Mesendoderm (in vitro differentiated cells): ENCODE results near the gene WFDC2.

ENCODE experiments used
- DNase-seq: peaks from one replicate; pipeline ENCODE4 v3.0.0; 2013
- H2AK5ac ChIP-seq: 2 replicates; pipeline ENCODE4 v1.6.1; 2013; ENCODE audit warnings: low read length, inconsistent platforms
- H2BK120ac ChIP-seq: 2 replicates; pipeline ENCODE4 v1.6.1; 2013; ENCODE audit warnings: low read depth, mild to moderate bottlenecking, low read length, moderate library complexity, mixed read lengths
- H2BK15ac ChIP-seq: replicated peaks from 2 replicates; pipeline ENCODE4 v1.6.1; 2013; ENCODE audit warnings: low read depth, mild to moderate bottlenecking, moderate library complexity
- H2BK5ac ChIP-seq: 2 replicates; pipeline ENCODE4 v1.6.1; 2013; ENCODE audit warnings: low read length, inconsistent platforms
- H3K18ac ChIP-seq: 2 replicates; pipeline ENCODE4 v1.6.1; 2013; ENCODE audit warnings: mild to moderate bottlenecking, low read length, mixed read lengths
- H3K23ac ChIP-seq: one replicate; pipeline ENCODE4 v1.6.1; 2013; ENCODE audit warnings: low read length
- H3K27ac ChIP-seq: 2 replicates; pipeline ENCODE4 v1.5.1; 2013; ENCODE audit warnings: low read depth, mild to moderate bottlenecking, inconsistent platforms, low read length, moderate library complexity
- H3K27me3 ChIP-seq: 2 replicates; pipeline ENCODE4 v1.6.1; 2013; ENCODE audit warnings: low read length, control low read depth, mild to moderate bottlenecking, inconsistent platforms; ENCODE audit not compliant: insufficient read depth, poor library complexity
- H3K36me3 ChIP-seq: 2 replicates; pipeline ENCODE4 v1.6.1; 2013; ENCODE audit warnings: low read length, inconsistent platforms; ENCODE audit not compliant: control insufficient read depth, insufficient read depth
- H3K4ac ChIP-seq: one replicate; pipeline ENCODE4 v1.6.1; 2013; ENCODE audit warnings: low read depth, mild to moderate bottlenecking, low read length, moderate library complexity
- H3K4me1 ChIP-seq: 2 replicates; pipeline ENCODE4 v1.6.1; 2013; ENCODE audit warnings: low read depth, low read length, inconsistent platforms; ENCODE audit not compliant: control insufficient read depth
- H3K4me2 ChIP-seq: 2 replicates; pipeline ENCODE4 v1.6.1; 2013; ENCODE audit warnings: low read length
- H3K4me3 ChIP-seq: 2 replicates; pipeline ENCODE4 v1.5.1; 2013; ENCODE audit warnings: mild to moderate bottlenecking, low read length
- H3K56ac ChIP-seq: one replicate; pipeline ENCODE4 v1.6.1; 2013; ENCODE audit warnings: low read length
- H3K79me1 ChIP-seq: 2 replicates; pipeline ENCODE4 v1.6.1; 2013; ENCODE audit warnings: low read length, inconsistent platforms
- H3K79me2 ChIP-seq: 2 replicates; pipeline ENCODE4 v1.6.1; 2013; ENCODE audit warnings: mild to moderate bottlenecking, low read length; ENCODE audit not compliant: control insufficient read depth, insufficient read depth
- H3K9ac ChIP-seq: 2 replicates; pipeline ENCODE4 v1.6.1; 2013; ENCODE audit warnings: low read length, inconsistent platforms
- H4K5ac ChIP-seq: one replicate; pipeline ENCODE4 v1.6.1; 2013; ENCODE audit warnings: low read length
- H4K8ac ChIP-seq: one replicate; pipeline ENCODE4 v1.6.1; 2013; ENCODE audit warnings: low read depth, mild to moderate bottlenecking, control low read depth, low read length, moderate library complexity
- WGBS: extraction: QIAGEN DNeasy Blood & Tissue Kit; methylation state at CpG from one replicate; pipeline ENCODE4 v1.1.7; 2013; ENCODE audit warnings: low lambda C conversion rate, missing lambda C conversion rate; ENCODE audit not compliant: insufficient coverage; ENCODE audit errors: extremely low coverage; 5-methylcytosine and 5-hydroxymethylcytosine counted together
- small RNA-seq: library from polyadenylated mRNA; stranded (forward); fragments of <200 nt; extraction: miRNeasy Mini kit (QIAGEN cat#:217004); gene quantifications from one replicate; pipeline ENCODE3, GENCODE V24; 2013; ENCODE audit not compliant: insufficient read depth

Gene WFDC2

GRCh38 chr20:45523821-45524220 is 54.3 kb downstream of the WFDC2 start:
- WGBS: no CpG with 5 or more reads among the region's 1 CpG
- Histone ChIP-seq H2BK15ac (no peak overlapping the region), H3K79me1 (no peaks in the 10 kb centered on the region), H3K4me1 (no peaks in the 10 kb centered on the region), H2BK5ac (no peak overlapping the region), H2AK5ac (no peak overlapping the region), H3K27me3 (no peaks in the 10 kb centered on the region), H4K5ac (no peak overlapping the region), H4K8ac (no peak overlapping the region), H3K4me3 (no peak overlapping the region), H3K4me2 (no peak overlapping the region), H3K18ac (no peak overlapping the region), H3K4ac (no peak overlapping the region), H3K56ac (no peak overlapping the region), H3K27ac (no peak overlapping the region), H2BK120ac (no peak overlapping the region), H3K79me2 (no peaks in the 10 kb centered on the region), H3K9ac (no peak overlapping the region), H3K36me3 (no peaks in the 10 kb centered on the region), H3K23ac (no peak overlapping the region)
- no peak for DNase-seq

DNA sequence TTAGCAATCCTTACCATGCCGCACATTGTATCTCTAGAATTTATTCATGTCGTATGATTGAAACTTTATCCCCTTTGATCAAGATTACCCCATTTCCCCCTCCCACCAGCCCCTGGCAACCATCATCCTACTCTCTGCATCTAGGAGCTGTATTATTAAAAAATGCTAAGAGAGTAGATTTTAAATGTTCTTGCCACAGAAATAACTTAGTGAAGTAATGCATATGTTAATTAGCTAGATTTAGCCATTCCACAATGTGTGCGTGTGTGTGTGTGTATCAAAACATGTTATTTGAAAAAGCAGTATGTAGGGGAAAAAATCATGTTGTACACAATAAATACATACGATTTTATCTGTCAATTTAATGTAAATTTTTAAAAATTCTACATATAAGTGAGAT is 57.7 kb downstream of the WFDC2 start:
- H3K79me2 ChIP-seq: no peaks in the 10 kb centered on the region
- H3K4me2 ChIP-seq: no peak overlapping the region
- no peak overlapping the region for H3K23ac ChIP-seq
- H2BK5ac ChIP-seq: no peak overlapping the region
- no peak overlapping the region for H3K27ac ChIP-seq
- no peak overlapping the region for H3K9ac ChIP-seq
- H3K27me3 ChIP-seq: no peaks in the 10 kb centered on the region
- H2AK5ac ChIP-seq: no peak overlapping the region
- no CpG with 5 or more reads among the region's 4 CpGs for WGBS
- no peak overlapping the region for H3K4me3 ChIP-seq
- no peak overlapping the region for H2BK15ac ChIP-seq
- no peaks in the 10 kb centered on the region for H3K79me1 ChIP-seq
- no peak overlapping the region for H3K4ac ChIP-seq
- H3K36me3 ChIP-seq: no peaks in the 10 kb centered on the region
- H3K4me1 ChIP-seq: no peaks in the 10 kb centered on the region
- H3K56ac ChIP-seq: no peak overlapping the region
- H3K18ac ChIP-seq: no peak overlapping the region
- H4K8ac ChIP-seq: no peak overlapping the region
- H2BK120ac ChIP-seq: no peak overlapping the region
- no peak overlapping the region for H4K5ac ChIP-seq
- DNase-seq: no peak

Small RNAs within 50 kb of the gene (small RNA-seq; reads per million reads assigned to genes)
- gene MIR6812: 0.54 reads per million
